Adipose tissue (tissue), 3 donors: ENCODE data around the gene KRTAP9-8. TPM values are rescaled to one million over a fixed set of nuclear protein-coding genes. Genes with fewer than 3 reads are reported as not detected.
"Not testable (repeated sequence)": the region's sequence is repeated elsewhere in the genome, so short reads cannot be mapped to it uniquely, and the experiment has no call there.

Source experiments
- H3K27ac ChIP-seq: one replicate; pipeline ENCODE4 v1.5.1; 2013; ENCODE audit warnings: low read depth, low read length
- WGBS, 3 donors: extraction: QIAGEN DNeasy Blood & Tissue Kit; methylation state at CpG; one replicate each; pipeline ENCODE4 v1.1.7; 2013; 5-methylcytosine and 5-hydroxymethylcytosine counted together
- polyA plus RNA-seq, 3 donors: library from polyadenylated mRNA; stranded (reverse); fragments of 200-250 nt; gene quantifications; one replicate each; pipeline ENCODE4 v1.2.3, GENCODE V29; 2013
- donor health status: healthy with polysubstance abuse.
- donor health status: Bipolar disorder and iron deficiency.
- donor health status: healthy.

KRTAP9-8 gene
- polyA plus RNA-seq: not detected

GRCh38 chr17:41237949-41238437 is at the start of gene KRTAP9-8:
Gene KRTAP9-8 (plus strand): TSS chr17:41237999. CDS start chr17:41238052, 53 bp downstream.
- H3K27ac ChIP-seq: not testable (repeated sequence)
- 31 to 46% (median 42%) methylated on average over 2 to 3 of the region's 3 CpGs for WGBS, 3 donors

DNA sequence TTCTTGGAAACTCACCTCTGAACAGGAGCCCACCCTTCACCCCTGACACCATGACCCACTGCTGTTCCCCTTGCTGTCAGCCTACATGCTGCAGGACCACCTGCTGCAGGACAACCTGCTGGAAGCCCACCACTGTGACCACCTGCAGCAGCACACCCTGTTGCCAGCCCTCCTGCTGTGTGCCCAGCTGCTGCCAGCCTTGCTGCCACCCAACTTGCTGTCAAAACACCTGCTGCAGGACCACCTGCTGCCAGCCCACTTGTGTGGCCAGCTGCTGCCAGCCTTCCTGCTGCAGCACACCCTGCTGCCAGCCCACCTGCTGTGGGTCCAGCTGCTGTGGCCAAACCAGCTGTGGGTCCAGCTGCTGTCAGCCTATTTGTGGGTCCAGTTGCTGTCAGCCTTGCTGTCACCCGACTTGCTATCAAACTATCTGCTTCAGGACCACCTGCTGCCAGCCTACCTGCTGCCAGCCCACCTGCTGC is 47.9 kb upstream of the KRTAP9-8 start, which contains the start of gene KRTAP9-1:
Gene KRTAP9-1, plus strand, starts transcription at position 51 of the 482 bp plus-strand sequence. Its CDS starts 0 bp downstream, at position 51.
- not testable (repeated sequence) for H3K27ac ChIP-seq

DNA sequence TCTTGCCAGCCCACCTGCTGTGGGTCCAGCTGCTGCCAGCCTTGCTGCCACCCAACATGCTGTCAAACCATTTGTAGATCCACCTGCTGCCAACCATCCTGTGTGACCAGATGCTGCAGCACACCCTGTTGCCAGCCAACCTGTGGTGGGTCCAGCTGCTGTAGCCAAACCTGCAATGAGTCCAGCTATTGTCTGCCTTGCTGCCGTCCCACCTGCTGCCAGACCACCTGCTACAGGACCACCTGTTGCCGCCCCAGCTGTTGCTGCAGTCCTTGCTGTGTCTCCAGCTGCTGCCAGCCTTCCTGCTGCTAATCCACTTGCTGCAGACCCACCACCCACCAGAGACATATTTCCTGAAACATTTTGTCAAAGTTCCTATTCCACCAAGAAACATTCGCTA is 47.5 kb upstream of the KRTAP9-8 start:
- no peak overlapping the region for H3K27ac ChIP-seq
- 75 to 95% (median 83%) methylated on average over 3 of the region's 3 CpGs for WGBS, 3 donors

More for the DNA sequence above, 47.9 kb upstream of the KRTAP9-8 start, which contains the start of gene KRTAP9-1:
- 78 to 95% (median 80%) methylated on average over 1 of the region's 1 CpG for WGBS, 3 donors

- H3K27ac ChIP-seq: no peak overlapping the region
- WGBS, 3 donors: 26 to 51% (median 27%) methylated on average over 1 of the region's 1 CpG
Observed at GRCh38 chr17:41196068-41196467, 41.7 kb upstream of the KRTAP9-8 start.

- 63 to 76% (median 70%) methylated on average over 4 to 5 of the region's 5 CpGs for WGBS, 3 donors
- H3K27ac ChIP-seq: no peak overlapping the region
Observed at GRCh38 chr17:41199421-41200078, 38.2 kb upstream of the KRTAP9-8 start.

GRCh38 chr17:41211845-41212466 is 25.8 kb upstream of the KRTAP9-8 start:
- 42 to 62% (median 51%) methylated on average over 1 of the region's 1 CpG for WGBS, 3 donors
- no peak overlapping the region for H3K27ac ChIP-seq

DNA sequence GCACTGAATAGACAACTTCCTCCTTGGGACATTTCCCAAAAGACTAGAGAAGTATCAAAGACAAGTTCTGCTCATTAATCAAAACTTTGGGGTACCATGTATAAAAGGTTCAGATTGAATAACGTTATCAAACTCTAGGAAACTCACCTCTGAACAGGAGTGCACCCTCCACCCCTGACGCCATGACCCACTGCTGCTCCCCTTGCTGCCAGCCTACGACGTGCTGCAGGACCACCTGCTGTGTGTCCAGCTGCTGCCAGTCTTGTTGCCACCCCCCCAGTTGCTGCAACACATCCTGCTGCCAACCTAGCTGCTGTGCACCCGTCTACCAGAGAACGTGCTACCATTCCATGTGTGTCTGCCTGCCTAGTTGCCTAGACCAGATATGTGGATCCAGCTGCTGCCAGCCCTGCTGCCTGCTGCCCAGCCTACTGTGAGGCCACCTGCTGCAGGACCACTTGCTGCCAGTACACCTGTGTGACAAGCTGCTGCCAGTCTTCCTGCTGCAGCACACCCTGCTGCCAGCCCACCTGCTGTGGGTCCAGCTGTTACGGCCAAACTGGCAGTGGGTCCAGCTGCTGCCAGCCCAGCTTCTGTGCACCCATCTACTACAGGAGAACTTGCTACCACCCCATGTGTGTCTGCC is 25.2 kb upstream of the KRTAP9-8 start:
- H3K27ac ChIP-seq: no peak overlapping the region
- 64 to 76% (median 74%) methylated on average over 7 of the region's 7 CpGs for WGBS, 3 donors

GRCh38 chr17:41215681-41216080 is 22.1 kb upstream of the KRTAP9-8 start:
- H3K27ac ChIP-seq: no peak overlapping the region
- WGBS, 3 donors: 55 to 88% (median 65%) methylated on average over 1 of the region's 1 CpG

DNA sequence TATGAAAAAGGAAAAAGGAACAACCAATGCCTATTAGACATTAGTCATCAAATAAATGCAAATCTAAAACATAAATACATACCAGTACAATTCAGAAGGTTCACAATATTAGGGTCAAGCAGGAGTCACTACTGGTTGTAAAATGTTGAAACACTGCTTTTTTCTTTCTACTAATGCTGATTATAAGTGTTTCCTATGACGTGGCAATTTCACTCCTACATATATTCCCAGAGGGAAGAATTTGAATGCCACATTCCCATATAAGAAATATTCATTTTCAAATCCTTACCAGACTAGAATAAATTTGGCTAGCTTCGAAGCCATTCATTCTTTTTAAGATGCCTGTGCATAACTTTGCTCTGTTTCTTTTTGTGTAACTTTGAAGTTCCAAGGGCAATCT is 14.0 kb upstream of the KRTAP9-8 start:
- no peak overlapping the region for H3K27ac ChIP-seq
- WGBS, 3 donors: 59 to 67% (median 64%) methylated on average over 2 of the region's 2 CpGs

DNA sequence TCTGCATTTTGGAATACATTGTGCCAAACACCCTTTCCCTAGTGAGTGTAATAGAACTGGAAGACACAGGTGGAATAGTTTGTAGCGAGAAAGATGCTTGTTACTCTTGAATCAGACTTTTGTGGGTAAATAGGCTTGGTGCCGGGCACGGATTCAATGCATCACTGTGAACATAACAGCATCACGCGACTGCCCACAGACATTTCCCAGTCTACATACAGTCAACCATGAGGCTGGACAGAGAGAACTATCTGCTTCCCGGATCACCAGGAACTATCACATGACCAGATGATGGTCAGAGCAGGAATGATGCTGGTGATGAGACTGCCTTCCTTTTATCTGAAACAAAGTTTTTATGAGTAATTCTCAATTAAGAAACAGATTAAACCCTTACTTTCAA is 11.7 kb upstream of the KRTAP9-8 start:
- 88 to 90% (median 89%) methylated on average over 6 of the region's 6 CpGs for WGBS, 3 donors

GRCh38 chr17:41226598-41227095 is 11.2 kb upstream of the KRTAP9-8 start, which contains the start of gene KRTAP9-2:
Gene KRTAP9-2 (plus strand): TSS chr17:41226648. CDS start chr17:41226655, 7 bp downstream.
- H3K27ac ChIP-seq: not testable (repeated sequence)
- 54 to 67% (median 66%) methylated on average over 2 to 3 of the region's 4 CpGs for WGBS, 3 donors

More for the DNA sequence above, 11.7 kb upstream of the KRTAP9-8 start:
- no peak overlapping the region for H3K27ac ChIP-seq

GRCh38 chr17:41230094-41230493 is 7.7 kb upstream of the KRTAP9-8 start:
- H3K27ac ChIP-seq: no peak overlapping the region

- WGBS, 3 donors: 76 to 89% (median 86%) methylated on average over 6 of the region's 6 CpGs
- H3K27ac ChIP-seq: no peak overlapping the region
Observed at GRCh38 chr17:41231731-41232130, 6.1 kb upstream of the KRTAP9-8 start.

DNA sequence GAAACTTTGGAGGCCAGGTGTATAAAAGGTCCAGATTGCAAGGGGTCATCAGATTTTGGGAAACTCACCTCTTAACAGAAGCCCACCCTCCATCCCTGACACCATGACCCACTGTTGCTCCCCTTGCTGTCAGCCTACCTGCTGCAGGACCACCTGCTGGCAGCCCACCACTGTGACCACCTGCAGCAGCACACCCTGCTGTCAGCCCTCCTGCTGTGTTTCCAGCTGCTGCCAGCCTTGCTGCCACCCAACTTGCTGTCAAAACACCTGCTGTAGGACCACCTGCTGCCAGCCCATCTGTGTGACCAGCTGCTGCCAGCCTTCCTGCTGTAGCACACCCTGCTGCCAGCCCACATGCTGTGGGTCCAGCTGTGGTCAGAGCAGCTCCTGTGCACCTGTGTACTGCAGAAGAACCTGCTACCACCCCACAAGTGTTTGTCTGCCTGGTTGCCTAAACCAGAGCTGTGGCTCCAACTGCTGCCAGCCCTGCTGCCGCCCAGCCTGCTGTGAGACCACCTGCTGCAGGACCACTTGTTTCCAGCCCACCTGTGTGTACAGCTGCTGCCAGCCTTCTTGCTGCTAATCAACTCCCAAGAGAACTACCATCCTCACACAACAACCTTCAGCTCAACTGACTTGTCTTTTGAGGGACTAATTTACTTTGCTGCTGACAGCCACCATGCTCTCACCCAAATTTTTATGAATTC is 5.2 kb upstream of the KRTAP9-8 start, which contains the start of gene KRTAP9-3:
Gene KRTAP9-3, plus strand, starts transcription at position 51 of the 707 bp plus-strand sequence. Its CDS starts 53 bp downstream, at position 104.
- not testable (repeated sequence) for H3K27ac ChIP-seq
- 59 to 88% (median 80%) methylated on average over 1 of the region's 1 CpG for WGBS, 3 donors

- not testable (repeated sequence) for H3K27ac ChIP-seq
- WGBS, 3 donors: 55 to 77% (median 70%) methylated on average over 4 of the region's 4 CpGs
Observed at GRCh38 chr17:41237116-41237515, 683 bp upstream of the KRTAP9-8 start.

DNA sequence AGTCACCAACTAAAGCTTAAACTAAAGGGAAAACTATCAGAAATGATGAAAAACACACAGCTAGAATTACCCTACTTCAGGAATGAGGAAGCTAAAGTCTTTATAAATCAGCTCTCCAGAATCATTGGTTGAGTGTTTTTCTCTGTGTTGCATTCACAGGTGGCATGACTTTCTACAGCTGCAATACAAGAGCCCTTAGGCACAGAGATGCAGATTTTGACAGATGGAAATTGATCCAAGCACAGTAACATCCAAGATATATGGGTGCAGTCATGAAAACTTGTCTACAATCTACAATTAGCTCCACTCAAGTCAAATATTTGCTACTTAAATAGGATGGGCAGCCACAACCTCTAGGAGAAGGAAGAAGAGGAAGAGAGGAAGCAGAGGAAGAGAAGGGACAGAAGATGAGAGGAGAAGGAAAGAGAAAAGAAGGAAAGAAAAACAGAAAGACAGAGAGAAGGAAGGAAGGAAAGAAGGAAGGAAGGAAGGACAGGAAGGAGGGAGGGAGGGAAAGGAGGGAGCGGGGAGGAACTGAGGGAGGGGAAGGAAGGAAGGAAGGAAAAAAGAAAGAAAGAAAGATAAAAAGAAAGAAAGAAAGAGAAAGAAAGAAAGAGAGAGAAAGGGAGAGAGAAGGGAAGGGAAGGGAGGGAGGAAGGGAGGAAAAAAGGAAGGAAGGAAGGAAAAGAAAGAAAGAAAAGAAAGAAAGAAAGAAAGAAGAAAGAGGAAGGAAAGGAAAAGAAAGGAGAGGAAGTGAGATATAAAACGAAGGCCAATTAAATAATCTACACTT is 9.4 kb downstream of the KRTAP9-8 start:
- WGBS, 3 donors: 42 to 58% (median 56%) methylated on average over 2 of the region's 2 CpGs
- not testable (repeated sequence) for H3K27ac ChIP-seq

DNA sequence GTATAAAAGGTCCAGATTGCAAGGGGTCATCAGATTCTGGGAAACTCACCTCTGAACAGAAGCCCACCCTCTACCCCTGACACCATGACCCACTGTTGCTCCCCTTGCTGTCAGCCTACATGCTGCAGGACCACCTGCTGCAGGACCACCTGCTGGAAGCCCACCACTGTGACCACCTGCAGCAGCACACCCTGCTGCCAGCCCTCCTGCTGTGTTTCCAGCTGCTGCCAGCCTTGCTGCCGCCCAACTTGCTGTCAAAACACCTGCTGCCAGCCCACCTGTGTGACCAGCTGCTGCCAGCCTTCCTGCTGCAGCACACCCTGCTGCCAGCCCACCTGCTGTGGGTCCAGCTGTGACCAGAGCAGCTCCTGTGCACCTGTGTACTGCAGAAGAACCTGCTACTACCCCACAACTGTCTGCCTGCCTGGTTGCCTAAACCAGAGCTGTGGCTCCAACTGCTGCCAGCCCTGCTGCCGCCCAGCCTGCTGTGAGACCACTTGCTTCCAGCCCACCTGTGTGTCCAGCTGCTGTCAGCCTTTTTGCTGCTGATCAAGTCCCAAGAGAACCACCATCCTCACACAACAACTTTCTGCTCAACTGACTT is 11.9 kb downstream of the KRTAP9-8 start, which contains the start of gene KRTAP9-4:
Gene KRTAP9-4, plus strand, starts transcription at position 51 of the 604 bp plus-strand sequence. Its CDS starts 34 bp downstream, at position 85.
- 29 to 68% (median 66%) methylated on average over 2 of the region's 2 CpGs for whole genome bisulfite sequencing, 3 donors
- not testable (repeated sequence) for H3K27ac ChIP-seq
